Inflammatory macrophage (primary cell): ENCODE results near the gene AVP.
"Not testable (repeated sequence)": the region's sequence is repeated elsewhere in the genome, so short reads cannot be mapped to it uniquely, and the experiment has no call there.

Experiments used
- DNase-seq, 2 donors: peaks; one replicate each; pipeline ENCODE4 v3.0.0-alpha.2; 2020 to 2022
- total RNA-seq, 18 experiments: gene quantifications; one replicate each; lab custom pipeline; 2026; ENCODE audit warnings: mixed read lengths in 6 of 18, inconsistent platforms in 2 of 18; lab: John Stamatoyannopoulos, UW

Gene AVP, protein sequence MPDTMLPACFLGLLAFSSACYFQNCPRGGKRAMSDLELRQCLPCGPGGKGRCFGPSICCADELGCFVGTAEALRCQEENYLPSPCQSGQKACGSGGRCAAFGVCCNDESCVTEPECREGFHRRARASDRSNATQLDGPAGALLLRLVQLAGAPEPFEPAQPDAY
- total RNA-seq: 0 reads per million in 18 experiments

DNA sequence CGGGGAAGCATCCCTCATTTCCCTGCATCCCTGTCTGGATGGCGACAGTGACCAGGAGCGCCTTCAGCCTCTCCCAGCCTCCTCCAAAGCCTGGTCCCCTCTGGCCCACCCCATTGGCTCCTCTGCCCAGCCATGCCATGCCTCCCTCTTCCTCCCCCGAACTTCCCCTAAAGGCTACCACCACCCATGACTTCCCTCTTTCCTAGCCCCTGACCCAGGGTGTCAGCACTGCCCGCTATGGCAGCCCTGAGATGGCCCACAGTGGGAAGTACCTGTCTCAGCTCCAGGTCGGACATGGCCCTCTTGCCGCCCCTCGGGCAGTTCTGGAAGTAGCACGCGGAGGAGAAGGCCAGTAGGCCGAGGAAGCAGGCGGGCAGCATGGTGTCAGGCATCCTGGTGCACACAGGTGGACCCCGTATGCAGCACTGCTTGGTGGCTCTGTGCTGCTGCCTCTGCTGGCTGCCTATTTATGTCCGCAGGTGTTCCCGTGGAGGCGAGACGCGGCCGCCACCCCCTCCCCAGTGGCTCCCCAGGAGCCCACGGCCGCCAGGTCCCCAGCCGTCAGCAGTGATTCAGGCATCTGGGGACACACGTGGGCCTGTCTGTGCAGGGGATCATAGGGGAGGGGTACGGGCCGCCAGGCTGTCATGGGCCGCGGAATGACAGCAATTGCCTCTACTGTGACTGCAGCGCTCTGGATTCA, at the start of gene AVP:
TSS of gene AVP (minus strand) at position 442 of the 703 bp plus-strand sequence. CDS start at position 392, 50 bp downstream.
- DNase-seq: no peak

DNA sequence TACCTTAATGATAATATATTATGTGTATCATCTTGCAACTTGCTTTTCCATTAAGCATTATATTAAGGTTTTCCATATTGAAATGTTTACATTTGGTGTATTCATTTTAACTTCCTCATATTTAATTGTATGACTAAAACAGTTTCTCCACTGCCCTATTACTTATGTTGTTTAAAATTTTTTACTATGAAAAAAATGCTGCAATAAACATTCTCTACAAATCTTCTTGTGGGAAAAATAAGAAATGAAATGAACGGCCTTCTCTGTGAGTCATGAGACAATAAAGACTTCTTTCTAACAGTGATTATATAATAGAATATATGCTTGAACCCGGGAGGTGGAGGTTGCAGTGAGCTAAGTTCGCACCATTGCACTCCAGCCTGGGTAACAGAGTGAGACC, 49.6 kb upstream of the AVP start:
- peak in 1 of 2 donors; percentile 9 for DNase-seq

DNA sequence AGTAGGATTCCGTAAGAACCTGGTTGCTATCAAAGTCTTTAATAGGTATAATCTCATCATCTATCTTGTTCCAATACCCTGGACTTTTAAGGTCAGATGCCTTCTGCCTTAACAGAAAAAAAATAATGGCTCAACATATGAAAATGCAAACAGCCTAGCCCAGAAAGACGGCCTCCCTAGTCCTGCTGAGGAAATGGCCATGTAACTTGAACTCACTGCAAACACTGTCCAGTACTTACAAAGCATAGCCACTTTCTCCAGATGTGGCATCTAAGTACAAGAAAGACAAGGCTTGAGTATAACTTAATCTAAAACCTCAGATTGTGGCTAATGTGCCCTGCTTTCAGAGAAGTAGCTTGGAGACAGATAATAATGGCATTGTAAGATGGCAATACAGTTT, 48.6 kb upstream of the AVP start:
- no peak for DNase-seq

DNA sequence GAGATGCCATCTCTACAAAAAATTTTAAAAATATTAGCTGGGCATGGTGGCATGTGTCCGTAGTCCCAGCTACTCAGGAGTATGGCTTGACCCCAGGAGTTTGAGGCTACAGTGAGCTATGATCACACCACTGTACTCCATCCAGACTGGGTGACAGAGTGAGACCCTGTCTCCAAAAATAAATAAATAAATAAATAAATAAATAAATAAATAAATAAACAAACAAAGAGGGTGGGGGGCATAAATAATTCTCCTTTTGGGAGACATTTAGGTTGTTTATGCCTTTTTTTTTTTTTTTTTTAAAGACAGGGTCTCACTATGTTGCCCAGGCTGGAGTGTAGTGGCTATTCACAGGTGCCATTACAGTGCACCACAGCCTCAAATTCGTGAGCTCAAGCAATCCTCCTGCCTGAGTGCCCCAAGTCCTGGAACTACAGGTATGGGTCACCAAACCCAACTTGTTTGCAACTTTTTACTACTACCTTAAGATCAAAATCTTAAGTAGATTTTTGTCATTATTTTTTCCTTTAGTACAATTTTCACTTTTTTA, 45.6 kb upstream of the AVP start:
- no peak for DNase-seq

DNA sequence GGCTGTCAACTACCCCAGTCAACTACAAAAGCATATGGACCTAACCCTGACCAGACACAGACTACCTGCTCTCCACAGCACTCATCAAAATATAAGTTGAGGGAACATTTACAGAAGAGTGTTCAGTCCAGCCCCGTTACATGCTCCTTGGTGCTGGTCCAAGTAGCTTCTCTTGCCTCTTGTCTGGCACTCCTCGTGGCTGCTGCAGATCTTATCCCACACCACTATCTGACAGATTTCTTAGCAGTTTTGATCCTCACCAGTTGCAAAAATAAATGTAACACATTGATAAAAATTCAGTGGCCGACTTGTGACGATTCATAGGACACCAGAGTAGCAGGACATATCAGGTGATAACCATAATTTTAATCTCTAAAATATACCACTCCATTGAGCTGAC, 44.6 kb upstream of the AVP start:
- DNase-seq: no peak

DNA sequence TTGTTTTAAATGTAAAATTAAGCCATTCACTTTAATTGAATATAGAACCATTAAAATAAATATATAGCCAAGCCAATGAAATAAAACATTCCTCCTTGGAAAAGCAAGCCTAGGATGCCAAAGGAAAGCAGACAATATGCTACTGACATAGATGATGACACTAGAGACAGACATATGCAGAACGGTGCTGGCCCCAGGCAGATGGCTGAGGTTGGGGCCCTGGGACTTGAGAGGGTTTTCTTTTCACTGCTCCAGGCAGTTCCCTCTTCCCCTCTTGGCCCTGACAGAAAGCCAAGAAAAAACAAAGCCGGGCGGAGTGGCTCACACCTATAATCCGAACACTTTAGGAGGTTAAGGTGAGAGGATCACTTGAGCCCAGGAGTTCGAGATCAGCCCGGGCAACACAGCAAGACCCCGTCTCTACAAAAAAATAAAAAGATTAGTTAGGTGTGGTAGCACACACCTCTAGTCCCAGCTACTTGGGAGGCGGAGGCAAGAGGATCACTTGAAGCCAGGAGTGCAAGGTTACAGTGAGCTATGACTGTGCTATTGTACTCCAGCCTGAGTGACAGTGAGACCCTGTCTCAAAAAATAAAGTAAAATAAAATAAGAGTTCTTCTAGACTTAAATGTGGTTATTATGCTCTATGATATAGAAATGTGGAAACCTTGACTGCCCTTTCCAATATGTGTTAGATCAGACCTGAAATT, 43.9 kb upstream of the AVP start:
- DNase-seq: no peak

DNA sequence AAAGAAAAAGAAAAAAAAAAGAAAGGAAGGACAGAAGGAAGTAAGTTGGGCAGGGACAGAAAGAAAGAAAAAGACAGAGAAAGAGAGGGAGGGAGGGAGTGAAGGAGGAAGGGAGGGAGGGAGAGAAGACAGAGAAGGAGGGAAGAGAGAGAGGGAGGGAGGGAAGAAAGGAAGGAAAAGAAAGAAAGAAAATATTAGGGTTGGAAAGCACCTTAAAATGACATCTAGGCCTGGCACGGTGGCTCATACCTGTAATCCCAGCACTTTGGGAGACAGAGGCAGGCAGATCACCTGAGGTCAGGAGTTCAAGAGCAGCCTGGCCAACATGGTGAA, 42.0 kb upstream of the AVP start:
- no peak for DNase-seq

DNA sequence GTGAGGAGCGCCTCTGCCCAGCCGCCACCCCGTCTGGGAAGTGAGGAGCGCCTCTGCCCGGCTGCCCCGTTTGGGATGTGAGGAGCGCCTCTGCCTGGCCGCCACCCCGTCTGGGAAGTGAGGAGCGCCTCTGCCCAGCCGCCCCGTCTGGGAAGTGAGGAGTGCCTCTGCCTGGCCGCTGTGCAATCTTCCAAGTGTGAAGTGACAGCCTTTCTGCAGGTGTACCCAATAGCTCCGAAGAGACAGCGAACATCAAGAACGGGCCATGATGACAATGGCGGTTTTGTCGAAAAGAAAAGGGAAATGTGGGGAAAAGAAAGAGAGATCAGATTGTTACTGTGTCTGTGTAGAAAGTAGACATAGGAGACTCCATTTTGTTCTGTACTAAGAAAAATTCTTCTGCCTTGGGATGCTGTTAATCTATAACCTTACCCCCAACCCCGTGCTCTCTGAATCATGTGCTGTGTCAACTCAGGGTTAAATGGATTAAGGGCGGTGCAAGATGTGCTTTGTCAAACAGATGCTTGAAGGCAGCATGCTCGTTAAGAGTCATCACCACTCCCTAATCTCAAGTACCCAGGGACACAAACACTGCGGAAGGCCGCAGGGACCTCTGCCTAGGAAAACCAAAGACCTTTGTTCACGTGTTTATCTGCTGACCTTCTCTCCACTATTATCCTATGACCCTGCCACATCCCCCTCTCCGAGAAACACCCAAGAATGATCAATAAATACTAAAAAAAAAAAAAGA, 41.4 kb upstream of the AVP start:
- not testable (repeated sequence) for DNase-seq

DNA sequence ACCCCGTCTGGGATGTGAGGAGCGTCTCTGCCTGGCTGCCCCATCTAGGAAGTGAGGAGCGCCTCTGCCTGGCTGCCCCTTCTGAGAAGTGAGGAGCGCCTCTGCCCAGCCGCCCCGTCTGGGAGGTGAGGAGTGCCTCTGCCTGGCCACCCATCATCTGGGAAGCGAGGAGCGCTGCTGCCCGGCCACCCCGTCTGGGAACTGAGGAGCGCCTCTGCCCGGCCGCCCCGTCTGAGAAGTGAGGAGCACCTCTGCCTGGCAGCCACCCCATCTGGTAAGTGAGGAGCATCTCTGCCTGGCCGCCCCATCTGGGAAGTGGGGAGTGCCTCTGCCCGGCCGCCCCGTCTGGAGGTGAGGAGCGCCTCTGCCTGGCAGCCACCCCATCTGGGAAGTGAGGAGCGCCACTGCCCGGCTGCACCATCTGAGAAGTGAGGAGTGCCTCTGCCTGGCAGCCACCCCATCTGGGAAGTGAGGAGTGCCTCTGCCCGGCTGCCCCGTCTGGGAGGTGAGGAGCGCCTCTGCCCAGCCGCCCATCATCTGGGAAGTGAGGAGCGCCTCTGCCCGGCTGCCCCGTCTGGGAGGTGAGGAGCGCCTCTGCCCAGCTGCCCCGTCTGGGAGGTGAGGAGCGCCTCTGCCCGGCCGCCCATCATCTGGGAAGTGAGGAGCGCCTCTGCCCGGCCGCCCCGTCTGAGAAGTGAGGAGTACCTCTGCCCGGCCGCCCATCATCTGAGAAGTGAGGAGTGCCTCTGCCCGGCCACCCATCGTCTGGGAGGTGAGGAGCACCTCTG, 40.4 kb upstream of the AVP start:
- not testable (repeated sequence) for DNase-seq

DNA sequence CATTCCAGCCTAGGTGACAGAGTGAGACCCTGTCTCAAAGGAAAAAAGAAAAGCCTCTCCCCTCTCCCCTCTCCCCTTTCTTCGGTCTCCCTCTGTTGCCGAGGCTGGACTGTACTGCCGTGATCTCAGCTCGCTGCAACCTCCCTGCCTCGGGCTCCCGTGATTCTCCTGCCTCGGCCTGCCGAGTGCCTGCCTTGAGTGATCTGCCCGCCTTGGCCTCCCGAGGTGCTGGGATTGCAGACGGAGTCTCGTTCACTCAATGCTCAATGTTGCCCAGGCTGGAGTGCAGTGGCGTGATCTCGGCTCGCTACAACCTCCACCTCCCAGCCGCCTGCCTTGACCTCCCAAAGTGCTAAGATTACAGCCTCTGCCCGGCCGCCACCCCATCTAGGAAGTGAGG, 39.6 kb upstream of the AVP start:
- not testable (repeated sequence) for DNase-seq

DNA sequence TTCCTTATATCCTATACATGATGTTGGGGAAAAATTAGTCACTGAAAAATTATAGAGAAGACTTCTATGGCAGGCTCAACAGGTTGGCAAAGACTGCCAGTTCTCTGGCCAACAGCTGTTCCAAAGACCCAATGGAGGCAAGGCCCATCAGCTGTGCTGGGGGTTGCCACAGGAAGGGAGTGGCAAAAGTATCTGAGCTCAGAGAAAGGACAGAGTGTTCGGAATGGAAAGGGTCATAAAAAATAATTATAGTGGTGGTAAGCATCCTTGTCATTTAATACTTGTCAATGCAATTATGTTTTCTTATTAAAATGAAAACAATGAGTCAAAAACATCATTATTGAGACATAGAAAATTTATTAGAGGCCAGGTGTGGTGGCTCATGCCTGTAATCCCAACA, 39.0 kb upstream of the AVP start:
- no peak for DNase-seq

DNA sequence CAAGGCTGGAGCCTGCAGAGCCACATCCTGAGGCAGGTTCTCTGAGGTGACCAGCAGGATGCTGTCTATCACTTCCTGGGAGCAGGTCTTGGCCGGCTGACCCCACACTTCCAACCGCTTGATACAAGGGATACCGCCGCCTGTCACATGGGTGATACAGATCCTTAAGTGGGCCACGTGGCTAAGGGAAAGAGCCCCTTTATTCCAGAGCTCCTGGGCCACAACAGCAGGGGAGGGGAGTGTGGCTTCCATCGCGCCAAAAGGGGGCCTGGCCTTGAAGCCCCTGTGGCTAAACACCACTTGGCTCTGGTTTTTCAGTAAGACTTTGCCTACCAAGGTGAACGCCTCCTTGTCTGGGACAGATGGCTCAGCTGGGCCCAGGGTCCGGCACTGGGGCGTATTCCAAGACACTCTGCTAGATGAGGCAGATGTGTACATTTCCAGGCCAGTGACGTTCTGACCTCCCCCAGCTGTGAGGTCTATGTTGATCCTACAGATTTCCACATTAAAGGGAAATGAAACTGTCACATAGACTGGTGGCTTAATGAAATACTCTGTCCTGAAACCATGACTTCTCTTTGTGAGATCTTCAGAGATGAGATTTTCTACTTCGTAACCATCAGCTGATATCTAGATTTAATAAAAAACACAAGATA, 37.6 kb upstream of the AVP start:
- peak; percentile 41 to 49 for DNase-seq

DNA sequence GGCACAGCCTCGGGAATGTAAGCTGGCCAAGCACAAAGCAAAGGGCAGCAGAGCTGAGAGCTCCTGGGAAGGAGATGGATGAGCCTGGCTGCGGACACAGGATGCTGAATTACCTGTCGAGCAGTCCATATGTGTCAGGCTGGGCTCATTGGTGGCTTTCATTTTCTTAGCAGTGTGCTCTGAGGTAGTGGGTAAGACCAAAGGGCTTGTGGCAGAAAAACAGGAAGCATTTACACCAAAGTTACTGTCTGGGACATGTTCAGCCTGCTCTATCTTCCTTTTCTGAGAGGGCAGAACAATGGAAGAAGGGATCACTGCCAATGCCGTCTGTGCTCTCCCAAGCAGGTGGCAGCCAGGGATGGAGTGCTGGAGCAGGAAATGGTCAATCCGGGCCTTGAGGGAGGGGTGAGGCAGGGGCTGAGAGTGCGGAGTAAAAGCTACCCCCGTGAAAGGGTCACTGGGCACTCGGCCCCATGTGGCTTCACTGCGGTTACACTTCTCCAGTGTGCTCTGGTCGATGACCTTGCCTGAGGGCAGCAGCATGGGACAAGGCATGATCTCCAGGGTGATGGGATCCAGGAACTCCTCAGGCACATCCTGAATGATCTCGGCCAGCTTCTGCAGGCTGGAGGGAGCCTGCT, 36.9 kb upstream of the AVP start:
- DNase-seq: no peak

DNA sequence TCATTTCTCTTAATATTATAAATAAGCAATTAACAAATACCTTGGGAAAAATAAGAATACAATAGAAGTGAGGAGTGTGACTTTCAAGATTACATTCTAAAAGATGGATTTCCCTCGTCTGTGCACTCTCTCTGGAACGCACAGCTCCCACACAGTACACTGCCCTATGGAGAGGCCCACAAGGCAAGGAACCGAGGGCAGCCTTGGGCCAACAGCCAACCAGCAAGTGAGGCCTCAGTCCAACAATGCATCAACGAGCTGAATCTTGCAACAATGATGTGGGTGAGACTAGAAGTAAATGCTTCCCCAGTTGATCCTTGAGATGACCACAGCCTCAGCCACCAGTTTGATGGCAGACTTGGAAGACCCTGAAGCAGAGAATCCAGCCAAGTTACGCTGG, 34.5 kb upstream of the AVP start:
- DNase-seq: no peak

DNA sequence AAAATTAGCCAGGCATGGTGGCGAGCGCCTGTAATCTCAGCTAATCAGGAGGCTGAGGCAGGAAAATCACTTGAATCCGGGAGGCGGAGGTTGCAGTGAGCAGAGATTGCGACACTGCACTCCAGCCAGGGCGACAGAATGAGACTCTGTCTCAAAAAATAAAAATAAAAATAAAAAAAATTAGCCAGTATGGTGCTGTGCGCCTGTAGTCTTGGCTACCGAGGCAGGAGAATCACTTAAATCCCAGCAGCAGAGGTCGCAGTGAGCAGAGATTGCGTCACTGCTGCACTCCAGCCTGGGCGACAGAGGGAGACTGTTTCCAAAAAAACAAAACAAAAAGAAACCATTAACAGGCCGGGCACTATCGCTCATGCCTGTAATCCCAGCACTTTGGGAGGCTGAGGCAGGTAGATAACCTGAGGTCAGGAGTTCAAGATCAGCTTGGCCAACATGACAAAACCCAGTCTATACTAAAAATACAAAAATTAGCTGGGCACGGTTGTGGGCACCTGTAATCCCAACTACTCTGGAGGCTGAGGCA, 33.4 kb upstream of the AVP start:
- peak; percentile 70 to 78 for DNase-seq

DNA sequence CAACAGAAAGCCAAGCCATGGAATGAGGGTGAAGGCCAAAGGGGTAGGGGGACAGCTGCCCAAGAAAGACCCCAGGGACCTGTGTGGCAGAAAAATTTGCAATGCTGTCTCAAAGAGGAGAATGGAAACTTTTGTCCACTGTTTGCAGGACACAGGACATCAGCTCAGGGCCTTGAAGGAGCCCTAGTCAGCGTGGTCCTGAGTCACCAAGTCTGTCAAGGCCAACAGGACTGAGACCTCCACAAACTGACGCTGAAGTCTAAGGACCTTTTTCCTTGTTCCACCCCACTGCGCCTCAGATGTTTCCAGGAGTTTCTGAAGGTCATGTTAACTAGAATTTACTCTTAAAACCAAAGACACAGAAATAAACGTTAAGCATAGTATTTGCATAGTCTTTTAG, 31.8 kb upstream of the AVP start:
- no peak for DNase-seq

DNA sequence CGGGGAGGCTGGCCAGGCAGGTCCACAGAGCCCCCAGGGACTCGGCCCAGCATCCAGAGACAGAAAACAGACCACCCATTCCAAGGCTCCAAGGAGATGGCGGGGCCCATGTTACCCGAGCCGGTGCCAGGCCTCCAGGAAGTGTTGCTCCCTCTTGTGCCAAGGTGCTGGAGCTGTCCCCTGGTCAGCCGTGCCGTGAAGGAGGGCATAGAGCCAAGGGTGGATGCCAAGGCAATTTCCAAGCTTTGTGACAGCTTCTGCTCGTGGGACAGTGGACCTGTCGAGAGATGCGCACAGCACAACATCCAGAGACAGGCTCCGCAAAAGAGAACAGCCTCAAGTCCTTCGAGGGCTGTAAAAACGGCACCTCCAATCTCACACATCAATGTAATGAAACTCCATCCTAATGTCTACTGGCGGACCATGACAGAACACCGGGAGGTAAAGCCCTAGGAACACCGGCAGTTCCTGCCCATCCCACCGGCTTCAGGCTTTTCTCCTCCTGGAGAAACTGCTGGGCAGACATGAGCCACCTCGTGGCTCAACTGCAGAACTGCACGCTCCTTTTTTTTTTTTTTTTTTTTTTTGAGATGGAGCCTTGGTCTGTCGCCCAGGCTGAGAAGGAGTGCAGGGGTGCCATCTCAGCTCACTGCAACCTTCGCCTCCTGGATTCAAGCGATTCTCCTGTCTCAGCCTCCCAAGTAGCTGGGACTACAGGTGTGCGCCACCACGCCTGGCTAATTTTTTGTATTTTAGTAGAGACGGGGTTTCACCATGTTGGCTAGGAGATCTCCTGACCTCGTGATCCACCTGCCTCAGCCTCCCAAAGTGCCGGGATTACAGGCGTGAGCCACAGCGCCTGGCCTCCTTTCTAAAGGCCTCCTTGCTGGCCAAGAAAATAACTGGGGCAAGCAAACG, 30.9 kb upstream of the AVP start:
- peak; percentile 55 to 71 for DNase-seq

DNA sequence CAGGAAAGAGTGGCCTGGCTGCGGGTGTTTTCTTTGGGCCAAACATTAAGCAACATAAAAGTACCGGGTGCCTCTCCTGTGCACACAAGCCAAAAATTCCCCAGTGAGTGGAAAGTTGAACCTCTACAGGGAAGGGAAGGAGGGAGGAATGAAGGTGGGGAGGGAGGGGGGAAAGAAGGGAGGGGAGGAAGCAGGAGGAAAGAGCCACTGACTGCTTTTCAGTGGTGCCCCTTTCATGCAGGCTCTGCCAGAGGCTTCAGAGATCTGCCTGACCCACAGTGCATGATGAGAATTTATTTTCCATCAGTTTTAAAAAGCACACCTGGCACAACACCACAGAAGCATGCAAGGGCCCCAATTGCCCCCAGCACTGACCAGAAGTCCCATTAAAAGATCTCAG, 27.5 kb upstream of the AVP start:
- DNase-seq: no peak

DNA sequence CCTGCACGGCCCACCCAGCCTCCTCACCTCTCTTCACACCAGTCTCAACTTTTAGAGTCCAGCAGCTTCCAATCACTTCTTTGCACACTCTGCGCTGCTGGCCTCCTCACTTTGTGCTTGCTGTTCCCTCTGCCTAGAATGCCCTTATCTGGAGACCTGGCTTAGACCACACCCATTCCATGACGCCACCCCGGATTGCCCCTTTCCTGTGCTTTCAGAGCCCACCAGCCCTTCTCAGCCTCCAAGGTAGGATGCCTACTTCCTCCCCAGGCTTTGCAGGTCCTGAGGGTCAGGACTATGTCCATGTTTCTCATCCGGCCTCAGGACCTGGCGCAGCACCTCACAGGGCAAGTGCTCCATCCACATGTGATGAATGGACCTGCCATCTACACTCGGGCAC, 27.0 kb upstream of the AVP start:
- no peak for DNase-seq
